Stimulated activated CD8-positive, alpha-beta memory T cell treated with anti-CD3 and anti-CD28 coated beads, Interleukin-4, amount 100 ng/mL, for 1 hour (primary cell): Measurements from ENCODE around the gene CDYL.

Source experiments
- DNase-seq, 2 donors: peaks; one replicate each; pipeline ENCODE4 v3.0.0-alpha.2; 2020; ENCODE audit warnings: low read depth in 2 of 2, low spot score in 1 of 2

Gene CDYL

DNA sequence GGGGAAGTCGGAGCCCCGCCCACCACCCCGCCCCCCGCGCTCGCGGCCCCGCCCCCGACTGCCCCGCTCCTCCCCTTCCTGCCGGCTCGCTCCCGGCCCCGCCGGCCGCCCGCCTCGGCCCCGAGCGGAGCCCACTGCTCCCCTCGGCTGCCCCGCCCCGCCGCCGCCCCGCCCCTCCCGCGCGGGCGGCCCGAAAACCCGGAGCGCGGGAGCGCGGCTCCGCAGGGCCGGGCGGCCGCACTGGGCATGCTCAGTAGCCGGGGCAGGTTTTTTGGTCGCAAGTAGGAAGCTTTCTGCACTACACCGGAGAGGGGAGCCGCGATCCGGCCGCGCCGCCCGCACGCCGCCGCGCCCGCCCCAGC is at the start of gene CDYL:
TSS of gene CDYL (plus strand) at position 274 of the 362 bp plus-strand sequence. CDS start 380 bp downstream, outside the sequence.
- DNase-seq, result peak; percentile 64 to 81

DNA sequence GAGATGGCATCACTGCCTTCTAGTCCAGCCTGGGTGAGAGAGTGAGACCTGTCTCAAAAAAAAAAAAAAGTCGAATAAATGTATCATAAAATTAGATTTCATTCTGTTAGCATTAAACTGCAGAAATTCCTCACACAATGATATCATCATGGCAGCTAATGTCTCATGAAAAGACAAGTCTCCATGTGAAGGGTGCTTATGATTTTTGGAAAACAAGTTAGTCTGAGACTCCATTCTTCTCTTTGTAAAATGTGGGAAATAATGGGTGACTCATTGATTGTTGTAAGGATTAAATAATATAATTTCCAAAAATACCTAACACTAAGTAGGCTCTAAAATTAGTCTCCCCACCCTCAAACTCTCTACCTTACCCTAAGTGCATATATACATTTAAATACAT is 49.6 kb upstream of the CDYL start:
- no peak for DNase-seq

DNA sequence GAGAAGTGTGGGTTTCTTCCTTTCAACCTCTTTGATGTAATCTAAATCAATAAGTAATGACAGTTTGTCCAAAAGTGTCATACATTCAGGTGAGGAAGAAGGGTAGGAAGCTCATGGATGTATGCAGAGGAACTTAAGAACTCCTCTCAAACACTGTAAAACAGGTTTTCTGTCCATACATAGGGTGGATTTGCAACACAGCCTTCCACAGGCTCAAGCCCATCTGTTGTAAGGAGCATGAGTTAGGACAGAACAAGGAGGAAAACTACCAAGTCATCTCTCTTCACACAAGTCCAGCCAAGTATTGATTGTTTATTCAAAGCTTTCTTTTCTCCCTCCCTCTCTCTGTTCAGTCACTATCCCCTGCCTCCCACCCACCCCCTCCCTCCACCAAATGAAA is 49.0 kb upstream of the CDYL start:
- DNase-seq, result no peak

DNA sequence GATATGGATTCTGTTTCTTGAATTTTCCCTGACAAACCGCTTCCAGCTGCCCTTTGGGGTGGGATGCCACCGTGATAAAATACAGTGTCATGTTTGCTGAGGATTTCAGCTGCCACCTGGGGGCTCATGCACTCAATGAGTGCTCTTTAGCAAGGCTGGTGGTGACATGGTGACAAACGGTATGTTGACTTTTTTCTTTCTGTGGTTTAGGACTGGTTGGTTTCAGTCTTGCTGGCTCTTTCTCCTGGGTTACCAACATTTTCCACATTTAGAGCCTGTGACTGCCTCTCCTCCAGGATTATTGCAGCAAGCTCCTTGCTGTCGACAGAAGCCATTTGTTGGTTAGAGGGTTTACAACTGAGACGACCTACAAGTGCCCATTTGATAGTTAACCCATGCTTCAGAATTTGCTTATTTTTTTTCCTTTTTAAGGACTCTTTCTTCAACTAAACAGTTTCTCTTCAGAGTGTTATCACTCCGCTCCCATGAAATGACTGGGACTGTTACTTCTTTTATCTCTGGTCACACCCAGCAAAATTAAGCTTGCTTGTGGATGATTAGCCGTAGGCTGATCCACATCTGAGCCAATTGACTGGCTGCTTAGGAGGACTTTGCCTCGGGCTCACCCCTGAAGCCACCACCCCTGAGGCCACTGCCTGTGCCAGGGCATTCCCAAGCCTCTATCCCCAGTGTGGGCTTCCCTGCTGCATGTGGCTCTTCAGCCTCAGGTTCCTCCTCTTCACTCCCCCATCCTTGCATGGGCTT is 48.4 kb upstream of the CDYL start:
- no peak for DNase-seq

GRCh38 chr6:4728436-4728769 is 47.8 kb upstream of the CDYL start:
- no peak for DNase-seq

GRCh38 chr6:4728926-4729325 is 47.3 kb upstream of the CDYL start:
- DNase-seq, result no peak

- no peak for DNase-seq
These were observed 44.2 kb upstream of the CDYL start for GRCh38 chr6:4731996-4732395.

- no peak for DNase-seq
These were observed 43.4 kb upstream of the CDYL start for GRCh38 chr6:4732691-4733315.

GRCh38 chr6:4736371-4736873 is 39.8 kb upstream of the CDYL start:
- DNase-seq, result no peak

- no peak for DNase-seq
These were observed 36.2 kb upstream of the CDYL start for GRCh38 chr6:4740032-4740431.

DNA sequence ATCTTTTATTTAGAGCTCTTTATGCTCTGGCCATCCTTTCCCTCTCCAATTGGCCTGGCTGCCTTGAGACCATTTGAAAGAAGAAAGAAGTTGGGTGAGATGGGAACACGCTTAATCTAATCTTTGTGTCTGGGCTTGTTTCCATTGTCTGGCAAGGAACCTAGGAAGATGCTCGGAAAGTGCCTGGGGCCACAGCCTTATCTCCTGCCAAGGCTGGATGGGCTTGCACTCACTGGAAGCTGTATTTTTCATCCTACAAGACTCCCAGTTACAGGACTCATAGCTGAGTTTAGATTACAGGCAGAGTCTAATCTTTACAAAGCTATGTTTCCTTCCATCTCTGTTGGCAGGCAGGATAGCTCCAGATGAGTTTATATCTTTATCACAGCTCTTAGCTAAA is 33.1 kb upstream of the CDYL start:
- no peak for DNase-seq

GRCh38 chr6:4743926-4744325 is 32.3 kb upstream of the CDYL start:
- no peak for DNase-seq

DNA sequence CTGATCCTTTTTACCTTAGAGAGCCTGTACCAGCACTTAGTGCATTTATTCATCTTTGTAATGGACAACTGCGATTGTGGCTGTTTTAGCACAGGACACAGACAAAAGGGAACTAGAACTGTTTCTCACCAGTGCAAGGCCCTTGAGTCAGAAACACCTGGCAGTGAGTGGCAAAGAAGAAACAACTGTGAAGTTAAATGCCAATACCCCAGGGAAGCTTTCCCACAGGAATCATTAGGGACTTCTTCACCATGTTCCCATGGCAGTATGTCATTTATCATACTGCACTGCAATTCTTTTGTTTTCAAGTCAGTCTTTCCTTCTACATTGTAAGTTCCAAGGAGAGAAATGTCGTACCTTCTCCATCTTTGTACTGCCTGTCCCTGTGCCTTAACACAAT is 28.6 kb upstream of the CDYL start:
- no peak for DNase-seq

- no peak for DNase-seq
These were observed 24.3 kb upstream of the CDYL start for GRCh38 chr6:4751823-4752464.

DNA sequence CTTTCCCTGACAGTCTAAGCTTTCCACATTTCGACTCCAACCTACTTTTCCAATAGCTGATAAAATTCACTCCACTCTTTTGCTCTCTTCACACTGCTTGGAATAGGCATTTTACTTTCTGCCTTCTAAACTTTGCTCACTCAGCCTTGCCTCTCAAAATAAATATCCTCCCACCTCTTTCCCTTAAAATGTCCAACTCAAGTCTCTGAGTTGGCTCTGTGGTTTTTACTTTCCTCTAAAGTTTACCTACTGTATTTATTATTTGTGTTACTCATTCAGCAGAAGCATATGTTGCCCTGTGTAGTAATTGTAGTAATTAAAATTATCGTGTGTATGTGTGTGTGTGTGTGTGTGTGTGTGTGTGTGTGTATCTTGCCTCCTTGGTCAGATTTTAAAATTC is 20.0 kb upstream of the CDYL start:
- DNase-seq, result no peak

- no peak for DNase-seq
These were observed 16.2 kb upstream of the CDYL start for GRCh38 chr6:4759997-4760396.

DNA sequence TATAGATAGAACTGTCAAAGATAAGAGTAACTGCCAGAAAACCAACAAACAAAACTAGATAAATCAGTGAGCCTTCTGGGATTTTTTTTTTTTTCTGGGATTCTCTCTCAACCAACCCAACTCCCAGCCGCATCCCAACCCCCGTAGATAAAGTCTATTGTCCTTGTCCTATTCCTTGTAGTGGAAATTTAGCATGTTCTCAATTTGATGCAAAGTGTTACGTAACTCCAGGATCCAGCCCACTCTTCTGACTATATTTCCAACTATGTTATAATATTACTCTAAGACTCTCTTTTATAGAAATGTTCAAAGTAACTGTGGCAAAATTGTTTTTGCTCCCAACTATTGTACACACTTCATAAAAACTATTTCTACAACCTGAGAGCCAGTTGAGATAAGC is 15.4 kb upstream of the CDYL start:
- DNase-seq, result no peak

DNA sequence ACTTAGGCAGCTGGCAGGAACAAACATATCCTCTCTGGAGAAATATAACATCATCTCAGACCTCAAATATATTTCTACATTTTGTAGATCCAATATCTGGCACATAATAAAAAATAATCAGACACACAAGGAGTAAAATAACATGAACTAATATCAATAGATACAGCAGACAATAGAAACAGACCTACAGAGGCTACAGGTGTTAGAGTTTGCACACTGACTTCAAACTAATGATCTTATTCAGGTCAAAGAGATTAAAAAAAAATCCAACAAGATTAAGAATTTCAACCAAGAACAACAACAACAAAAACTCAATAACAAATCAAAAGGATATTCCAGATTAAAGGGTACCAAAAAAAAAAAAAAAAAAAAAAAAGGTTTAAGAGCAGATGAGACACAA is 13.9 kb upstream of the CDYL start:
- DNase-seq, result no peak

DNA sequence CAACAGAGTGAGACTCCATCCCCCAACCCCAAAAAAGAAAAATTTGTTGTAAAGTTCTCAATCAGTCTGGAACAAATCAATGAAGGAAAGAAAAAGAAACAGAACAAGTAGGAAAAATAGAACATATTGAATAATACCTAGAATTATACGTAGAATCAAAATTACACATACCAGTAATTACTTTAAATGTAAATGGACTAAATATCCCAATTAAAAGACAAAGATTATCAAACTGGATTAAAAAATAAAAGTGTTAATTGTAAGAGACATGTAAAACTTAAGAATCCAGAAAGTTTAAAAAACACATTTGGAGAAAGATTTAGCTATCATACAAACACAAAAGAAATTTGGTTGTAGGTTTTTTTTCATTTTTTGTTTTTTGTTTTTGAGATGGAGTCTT is 12.3 kb upstream of the CDYL start:
- DNase-seq, result no peak

GRCh38 chr6:4768815-4769214 is 7.4 kb upstream of the CDYL start:
- no peak for DNase-seq

DNA sequence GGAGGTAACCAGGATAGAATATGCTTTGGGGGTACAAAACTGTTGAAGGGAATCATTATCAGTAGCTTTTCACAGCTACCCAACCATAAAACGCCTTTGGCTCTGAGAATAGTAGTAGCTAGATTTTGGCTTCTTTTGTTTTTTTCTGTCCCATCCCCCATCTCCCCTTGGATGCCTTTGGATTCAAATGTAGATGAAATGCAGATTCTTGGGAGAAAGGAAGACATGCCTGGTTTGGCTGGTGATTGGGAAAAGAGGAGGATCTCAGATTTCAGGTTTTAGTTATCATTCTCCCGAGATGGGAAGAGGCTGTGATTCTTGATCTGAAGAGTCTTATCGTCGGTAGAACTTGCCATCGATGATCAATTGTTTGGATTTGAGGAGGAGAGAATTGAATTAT is 3.5 kb upstream of the CDYL start:
- DNase-seq, result no peak

GRCh38 chr6:4773181-4773580 is 3.0 kb upstream of the CDYL start:
- no peak for DNase-seq

- DNase-seq, result no peak
These were observed 1.9 kb upstream of the CDYL start for GRCh38 chr6:4774296-4774695.
